Measurements from ENCODE around the gene MUSTN1. TPM values are rescaled to one million over a fixed set of nuclear protein-coding genes. Genes with fewer than 3 reads are reported as not detected.

Gene MUSTN1
- polyA plus RNA-seq, 1 donor (not counting 4 experiments of a cell fraction or from before 2014, with no cell fraction given): not detected

- Histone ChIP-seq H4K20me1 (ENCODE audit: control insufficient read depth, extremely low read depth, insufficient read depth, low read length) (no peaks in the 10 kb centered on the region), H3K4me2 (ENCODE audit: control insufficient read depth, extremely low read depth, insufficient read depth, low read depth, low read length) (no peak overlapping the region), H3K4me1 (ENCODE audit: control insufficient read depth, extremely low read depth, insufficient read depth, low read length) (no peaks in the 10 kb centered on the region), H3K36me3 (ENCODE audit: control insufficient read depth in 2 of 2, extremely low read depth in 1 of 2, insufficient read depth in 2 of 2, low read length in 2 of 2) (peaks cover 0 to 6% of the 10 kb centered on the region in 2 experiments), H3K27me3 (ENCODE audit: control insufficient read depth, extremely low read depth, insufficient read depth, low read length) (no peaks in the 10 kb centered on the region), H3K9me3 (ENCODE audit: control insufficient read depth, low read depth, low read length) (no peaks in the 10 kb centered on the region), H2AFZ (ENCODE audit: control insufficient read depth, low read length) (no peak overlapping the region), H3K79me2 (ENCODE audit: control insufficient read depth, insufficient read depth, low read length) (no peaks in the 10 kb centered on the region), H3K27ac (ENCODE audit: control insufficient read depth, insufficient read depth, low read length) (no peak overlapping the region), H3K9ac (ENCODE audit: control insufficient read depth, extremely low read depth, insufficient read depth, low read length) (no peak overlapping the region), H3K9me1 (ENCODE audit: control insufficient read depth, extremely low read depth, insufficient read depth, low read length) (no peaks in the 10 kb centered on the region), H3K4me3 (ENCODE audit: control insufficient read depth in 2 of 3, extremely low read depth in 1 of 3, insufficient read depth in 2 of 3, low read depth in 1 of 3, low read length in 3 of 3) (no peak overlapping the region)
- FAIRE-seq (no peak), DNase-seq (ENCODE audit: low read depth, low spot score) (no peak)
- TF ChIP-seq EZH2 (IDR thresholded peaks at IDR 0.05; ENCODE audit: low read length) (no peak), CTCF (optimal IDR thresholded peaks at IDR 0.05 in 1 of 3, IDR thresholded peaks at IDR 0.05 in 1 of 3, conservative IDR thresholded peaks at IDR 0.05 in 1 of 3; ENCODE audit: extremely low read depth in 1 of 3, insufficient read depth in 2 of 3, low read length in 3 of 3) (no peak)
- dilution Hi-C loops (cut with MboI; ENCODE audit: extremely low pct_ligation_motif_present, low sequenced_read_pairs): no loop called here
These were observed 5.2 kb upstream of the MUSTN1 start for GRCh38 chr3:52839892-52840545.

- no peaks in the 10 kb centered on the region for H3K9me3 ChIP-seq (ENCODE audit: control insufficient read depth, low read depth, low read length)
- H3K4me3 ChIP-seq (ENCODE audit: control insufficient read depth in 2 of 3, extremely low read depth in 1 of 3, insufficient read depth in 2 of 3, low read depth in 1 of 3, low read length in 3 of 3): no peak overlapping the region
- H3K4me1 ChIP-seq (ENCODE audit: control insufficient read depth, extremely low read depth, insufficient read depth, low read length): no peaks in the 10 kb centered on the region
- H3K9me1 ChIP-seq (ENCODE audit: control insufficient read depth, extremely low read depth, insufficient read depth, low read length): no peaks in the 10 kb centered on the region
- H3K79me2 ChIP-seq (ENCODE audit: control insufficient read depth, insufficient read depth, low read length): no peaks in the 10 kb centered on the region
- TF ChIP-seq EZH2 (IDR thresholded peaks at IDR 0.05; ENCODE audit: low read length) (no peak), CTCF (optimal IDR thresholded peaks at IDR 0.05 in 1 of 3, IDR thresholded peaks at IDR 0.05 in 1 of 3, conservative IDR thresholded peaks at IDR 0.05 in 1 of 3; ENCODE audit: extremely low read depth in 1 of 3, insufficient read depth in 2 of 3, low read length in 3 of 3) (no peak)
- no peak for DNase-seq (ENCODE audit: low read depth, low spot score)
- H4K20me1 ChIP-seq (ENCODE audit: control insufficient read depth, extremely low read depth, insufficient read depth, low read length): no peaks in the 10 kb centered on the region
- FAIRE-seq: no peak
- no peak overlapping the region for H2AFZ ChIP-seq (ENCODE audit: control insufficient read depth, low read length)
- H3K36me3 ChIP-seq (ENCODE audit: control insufficient read depth in 2 of 2, extremely low read depth in 1 of 2, insufficient read depth in 2 of 2, low read length in 2 of 2): peaks cover 0 to 6% of the 10 kb centered on the region in 2 experiments
- H3K4me2 ChIP-seq (ENCODE audit: control insufficient read depth, extremely low read depth, insufficient read depth, low read depth, low read length): no peak overlapping the region
- no peak overlapping the region for H3K9ac ChIP-seq (ENCODE audit: control insufficient read depth, extremely low read depth, insufficient read depth, low read length)
- no peak overlapping the region for H3K27ac ChIP-seq (ENCODE audit: control insufficient read depth, insufficient read depth, low read length)
- no peaks in the 10 kb centered on the region for H3K27me3 ChIP-seq (ENCODE audit: control insufficient read depth, extremely low read depth, insufficient read depth, low read length)
- dilution Hi-C loops (cut with MboI; ENCODE audit: extremely low pct_ligation_motif_present, low sequenced_read_pairs): no loop called here
These were observed 4.4 kb upstream of the MUSTN1 start for GRCh38 chr3:52839268-52839575.

Measured in keratinocyte (primary cell).